Astrocyte of the spinal cord (primary cell): ENCODE results near the gene NFATC4.

Source experiments
- DNase-seq: peaks from one replicate; pipeline ENCODE4 v3.0.0; 2011; ENCODE audit warnings: low read depth, low spot score
- H3K4me3 ChIP-seq: 2 replicates; pipeline ENCODE4 v1.5.1; 2011; ENCODE audit warnings: low read depth, mild to moderate bottlenecking, low read length, moderate library complexity
- CTCF ChIP-seq: IDR thresholded peaks from 2 replicates; pipeline ENCODE4 v1.5.1; 2012; ENCODE audit warnings: low read depth, mild to moderate bottlenecking, low read length, inconsistent platforms
- in situ Hi-C: cut with HindIII; loops from 2 replicates; pipeline ENCODE4 v1.10.0; 2017; ENCODE audit warnings: low sequenced_read_pairs

Gene NFATC4

DNA sequence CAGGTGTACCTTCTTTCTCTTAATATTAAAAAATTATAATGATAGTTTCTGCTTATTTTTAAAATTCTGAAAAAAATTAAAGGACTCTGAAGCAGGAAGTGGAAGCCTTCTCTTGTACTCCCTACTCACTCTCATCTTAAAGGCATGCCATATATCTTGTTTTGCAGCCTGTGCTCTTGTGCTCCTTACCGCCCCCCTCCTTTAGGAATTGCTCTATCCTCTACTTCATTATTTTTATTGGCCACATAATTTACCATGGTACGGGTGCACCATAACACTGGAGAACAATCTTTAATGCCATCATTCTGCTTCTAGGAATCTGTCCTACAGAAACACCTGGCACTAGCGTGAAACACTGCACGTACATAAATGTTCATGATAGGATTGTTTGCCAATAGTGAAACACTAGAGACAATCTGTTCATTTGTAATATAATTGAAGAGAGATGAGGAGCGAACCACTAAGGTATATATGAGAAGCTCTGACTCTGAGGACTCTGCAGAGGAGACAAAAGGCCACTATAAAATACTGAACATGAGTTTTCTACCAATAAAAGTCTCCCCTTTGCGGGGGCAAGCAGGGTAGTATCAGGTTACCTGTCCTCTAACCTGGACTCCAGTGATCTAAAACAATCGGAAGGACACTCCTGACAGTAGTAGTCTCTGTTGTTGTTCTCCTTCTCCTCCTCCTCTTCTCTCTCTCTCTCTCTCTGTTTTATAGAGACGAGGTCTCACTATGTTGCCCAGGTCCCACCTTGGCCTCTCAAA is 24.5 kb downstream of the NFATC4 start:
- in situ Hi-C loops: no loop called here
- TF ChIP-seq CTCF: peak; percentile 33
- DNase-seq: peak; percentile 65
- no peak overlapping the region for H3K4me3 ChIP-seq

- in situ Hi-C loops: no loop called here
- TF ChIP-seq CTCF: no peak
- DNase-seq: no peak
- H3K4me3 ChIP-seq: no peak overlapping the region
These were observed 26.3 kb downstream of the NFATC4 start for GRCh38 chr14:24394275-24394674.

DNA sequence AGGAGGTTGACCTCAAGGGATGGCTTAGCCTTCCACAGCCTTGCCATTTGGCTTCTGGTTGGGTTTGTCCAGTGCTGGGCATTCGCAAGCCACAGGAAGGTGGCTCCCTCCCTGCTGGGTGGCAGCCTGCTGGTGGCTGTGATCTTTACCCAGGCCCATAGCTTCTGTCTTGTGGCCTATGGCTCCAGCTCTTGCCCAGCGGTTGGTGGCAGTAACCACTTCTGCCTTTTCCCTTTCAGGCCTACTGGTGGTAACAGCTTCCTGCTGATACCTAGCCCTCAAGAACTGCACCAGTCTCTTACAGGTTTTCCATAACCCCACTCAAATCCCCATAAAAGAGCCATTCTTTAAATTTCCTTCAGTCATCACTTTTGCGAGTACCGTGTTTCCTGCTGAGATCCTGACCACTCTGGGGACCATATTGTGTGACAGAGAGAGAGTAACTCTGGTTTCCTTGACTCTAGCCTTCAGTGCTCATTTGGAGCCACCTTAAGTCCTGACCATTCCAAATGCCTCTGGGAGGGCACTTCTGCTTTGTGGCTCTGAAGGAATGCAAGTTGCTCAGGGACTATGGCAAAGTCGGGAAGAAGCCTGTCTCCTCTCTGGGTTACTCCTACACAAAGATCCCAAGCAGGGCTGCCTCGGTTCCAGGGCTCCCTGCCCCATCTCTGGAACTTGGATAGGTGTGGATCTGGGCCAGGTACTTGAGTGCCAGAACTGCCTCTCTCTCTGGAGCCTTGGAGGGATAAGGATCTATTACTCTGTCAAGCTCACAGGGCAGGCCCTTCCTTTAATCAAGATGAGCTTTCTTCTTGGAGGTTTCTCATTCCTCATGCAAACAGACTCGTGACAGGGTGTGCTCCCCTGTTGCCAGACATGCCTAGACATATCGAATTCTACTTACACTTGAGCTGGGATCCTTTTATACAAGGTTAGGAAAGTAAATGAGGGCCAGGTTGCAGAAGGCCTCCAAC is 27.9 kb downstream of the NFATC4 start:
- no peak for TF ChIP-seq CTCF
- in situ Hi-C loops: no loop called here
- H3K4me3 ChIP-seq: no peak overlapping the region
- DNase-seq: no peak

GRCh38 chr14:24397639-24398292 is 29.8 kb downstream of the NFATC4 start:
- no peak for DNase-seq
- in situ Hi-C loops: no loop called here
- H3K4me3 ChIP-seq: no peak overlapping the region
- no peak for TF ChIP-seq CTCF

DNA sequence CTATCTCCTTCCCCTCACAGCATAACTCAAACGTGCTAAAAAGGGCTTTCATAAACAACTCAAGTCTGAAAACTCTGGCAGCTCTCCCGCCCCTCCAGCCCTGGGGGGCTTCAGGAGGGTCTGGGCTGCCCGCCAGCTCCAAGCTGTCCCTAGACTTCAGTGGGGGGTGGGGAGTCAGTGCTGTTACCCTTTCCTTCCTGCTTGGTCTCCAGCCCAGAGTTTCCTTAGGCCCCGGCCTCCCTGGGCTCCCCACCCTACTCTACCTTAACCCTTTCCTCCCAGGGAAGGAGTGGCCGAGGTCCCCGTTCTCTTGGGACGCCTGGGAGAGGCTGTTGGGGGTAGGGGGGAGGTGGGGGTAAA is 30.3 kb downstream of the NFATC4 start:
- in situ Hi-C loops: no loop called here
- TF ChIP-seq CTCF: no peak
- peak overlapping the region; percentile 60 for H3K4me3 ChIP-seq
- peak; percentile 24 for DNase-seq

DNA sequence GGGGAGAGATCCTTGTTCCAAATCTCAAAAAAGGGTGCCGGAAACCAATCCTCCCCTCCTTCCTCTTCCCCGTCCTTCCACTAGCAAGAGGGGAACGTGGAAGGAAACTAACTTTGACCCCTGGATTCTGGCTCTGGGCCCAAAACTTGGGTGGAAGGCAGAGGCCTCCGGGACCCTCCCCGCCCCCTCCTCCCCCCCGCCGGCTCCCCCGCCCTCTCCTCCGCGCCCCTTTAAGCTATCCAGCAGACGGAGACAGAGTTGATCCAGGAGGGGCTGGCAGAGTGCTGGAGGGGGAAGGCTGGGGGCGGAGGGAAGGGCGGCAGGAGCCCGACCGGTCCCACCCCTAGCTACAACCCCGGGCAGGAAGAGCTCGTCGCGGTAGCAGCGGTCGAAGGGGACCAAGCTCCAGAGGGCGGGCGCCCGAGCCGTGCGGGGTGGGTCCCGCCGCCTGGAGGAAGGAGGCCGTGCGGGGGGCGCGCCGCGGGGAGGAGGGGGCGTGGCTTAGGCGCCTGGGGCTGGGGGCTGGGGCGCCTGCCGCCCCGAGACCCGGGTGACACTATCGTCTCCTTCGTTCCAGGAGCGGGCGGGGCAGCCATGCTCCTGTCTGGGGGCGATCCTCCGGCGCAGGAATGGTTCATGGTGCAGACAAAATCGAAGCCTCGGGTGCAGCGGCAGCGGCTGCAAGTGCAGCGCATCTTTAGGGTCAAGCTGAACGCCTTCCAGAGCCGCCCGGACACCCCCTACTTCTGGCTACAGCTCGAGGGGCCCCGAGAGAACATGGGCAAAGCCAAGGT is 30.9 kb downstream of the NFATC4 start, which contains the start of gene NYNRIN:
Gene NYNRIN (plus strand): TSS at position 351 of the 794 bp plus-strand sequence. CDS start 244 bp downstream, at position 595.
- DNase-seq: peak; percentile 24

More for the DNA sequence above, 30.9 kb downstream of the NFATC4 start, which contains the start of gene NYNRIN:
- in situ Hi-C loops: no loop called here
- no peak for TF ChIP-seq CTCF
- H3K4me3 ChIP-seq: peak within 1 kb of the TSS; percentile 60
